Type B pancreatic cell (in vitro differentiated cells): ENCODE results near the gene GRIA4. TPM values are rescaled to one million over a fixed set of nuclear protein-coding genes. Genes with fewer than 3 reads are reported as not detected.

Experiments used
- DNase-seq: peaks from one replicate; pipeline ENCODE4 v3.0.0; 2021; ENCODE audit warnings: mixed read lengths; ENCODE audit not compliant: unreplicated experiment; ENCODE audit errors: extremely low spot score
- H3K27ac Mint-ChIP-seq: 2 replicates; pipeline ENCODE4 v1.8.0; 2021; ENCODE audit warnings: mild to moderate bottlenecking, mixed read lengths
- H3K27me3 Mint-ChIP-seq: 2 replicates; pipeline ENCODE4 v1.8.0; 2021; ENCODE audit warnings: mixed read lengths
- H3K36me3 Mint-ChIP-seq: 2 replicates; pipeline ENCODE4 v1.8.0; 2021; ENCODE audit warnings: mixed read lengths
- H3K4me1 Mint-ChIP-seq: one replicate; pipeline ENCODE4 v1.8.0; 2021; ENCODE audit warnings: mixed read lengths; ENCODE audit not compliant: unreplicated experiment
- H3K4me3 Mint-ChIP-seq: 2 replicates; pipeline ENCODE4 v1.8.0; 2021; ENCODE audit warnings: mild to moderate bottlenecking, mixed read lengths
- H3K9me3 Mint-ChIP-seq: 2 replicates; pipeline ENCODE4 v1.8.0; 2021; ENCODE audit warnings: mixed read lengths
- CTCF ChIP-seq: fragments of 200-600 bp; sonication (generic); conservative IDR thresholded peaks from 2 replicates; pipeline ENCODE4 v1.5.0; 2021; ENCODE audit warnings: antibody characterized with exemption, mild to moderate bottlenecking
- total RNA-seq: library from RNA; stranded (reverse); gene quantifications from 2 replicates; pipeline ENCODE4 v1.2.1, GENCODE V29; 2021; ENCODE audit warnings: low replicate concordance

Gene GRIA4
- total RNA-seq, 1 donor from 2014 or later: 26.7 TPM

GRCh38 chr11:105838668-105839384 lies 229.0 kb downstream of the GRIA4 start:
- Mint-ChIP-seq H3K27ac (no peak overlapping the region), H3K36me3 (no peaks in the 10 kb centered on the region), H3K9me3 (peaks cover 13% of the 10 kb centered on the region), H3K4me3 (no peak overlapping the region), H3K4me1 (no peaks in the 10 kb centered on the region), H3K27me3 (no peaks in the 10 kb centered on the region)
- DNase-seq: no peak
- TF ChIP-seq CTCF: no peak

GRCh38 chr11:105840391-105840790 lies 230.5 kb downstream of the GRIA4 start:
- DNase-seq: no peak
- Mint-ChIP-seq H3K36me3 (peaks cover 3% of the 10 kb centered on the region), H3K4me1 (no peaks in the 10 kb centered on the region), H3K4me3 (no peak overlapping the region), H3K27ac (no peak overlapping the region), H3K27me3 (no peaks in the 10 kb centered on the region), H3K9me3 (peaks cover 17% of the 10 kb centered on the region)
- TF ChIP-seq CTCF: no peak

GRCh38 chr11:105852403-105852802 lies 242.5 kb downstream of the GRIA4 start:
- Mint-ChIP-seq H3K4me3 (no peak overlapping the region), H3K4me1 (peaks cover 5% of the 10 kb centered on the region), H3K9me3 (no peaks in the 10 kb centered on the region), H3K27me3 (no peaks in the 10 kb centered on the region), H3K36me3 (no peaks in the 10 kb centered on the region), H3K27ac (no peak overlapping the region)
- no peak for TF ChIP-seq CTCF
- no peak for DNase-seq

GRCh38 chr11:105854269-105854668 lies 244.4 kb downstream of the GRIA4 start:
- Mint-ChIP-seq H3K27me3 (no peaks in the 10 kb centered on the region), H3K9me3 (no peaks in the 10 kb centered on the region), H3K4me1 (peaks cover 8% of the 10 kb centered on the region), H3K4me3 (no peak overlapping the region), H3K36me3 (no peaks in the 10 kb centered on the region), H3K27ac (no peak overlapping the region)
- no peak for TF ChIP-seq CTCF
- no peak for DNase-seq

GRCh38 chr11:105856954-105857353 lies 247.1 kb downstream of the GRIA4 start:
- Mint-ChIP-seq H3K9me3 (no peaks in the 10 kb centered on the region), H3K4me3 (no peak overlapping the region), H3K27me3 (peaks cover 3% of the 10 kb centered on the region), H3K36me3 (no peaks in the 10 kb centered on the region), H3K4me1 (peaks cover 8% of the 10 kb centered on the region), H3K27ac (no peak overlapping the region)
- DNase-seq: no peak
- TF ChIP-seq CTCF: no peak
